OCI-LY7 (cell line): Measurements from ENCODE around the gene HSD17B14. TPM values are rescaled to one million over a fixed set of nuclear protein-coding genes. Genes with fewer than 3 reads are reported as not detected.
"Not testable (repeated sequence)": the region's sequence is repeated elsewhere in the genome, so short reads cannot be mapped to it uniquely, and the experiment has no call there.

Experiments
- BruUV-seq: library from RNA; stranded (reverse); fragments of 400-500 nt; replicated peaks from 2 replicates; lab custom pipeline; 2021; lab: Mats Ljungman, UMichigan
- CTCF ChIA-PET: fragments of 300-600 bp; sonication (Branson Sonifier 250); formaldehyde crosslinking; loops from one replicate; lab custom pipeline; 2022; ENCODE audit warnings: antibody characterized with exemption; ENCODE audit not compliant: unreplicated experiment; lab: Charles Lee
- POLR2A ChIA-PET: fragments of 300-600 bp; sonication (Branson Sonifier 250); formaldehyde crosslinking; loops from one replicate; lab custom pipeline; 2022; ENCODE audit warnings: antibody characterized with exemption; lab: Charles Lee
- DNase-seq: peaks from one replicate; pipeline ENCODE4 v3.0.0-alpha.2; 2015; ENCODE audit warnings: low spot score
- H2AFZ ChIP-seq: fragments of 200-600 bp; sonication (generic), shearing (Covaris generic); 2 replicates; pipeline ENCODE4 v1.6.1; 2014; ENCODE audit warnings: mild to moderate bottlenecking, antibody characterized with exemption, low read length, moderate library complexity
- H3K27ac ChIP-seq: fragments of 200-600 bp; sonication (generic); 2 replicates; pipeline ENCODE4 v1.5.1; 2014; ENCODE audit warnings: mixed run types, low read depth, mild to moderate bottlenecking, moderate library complexity, low read length, inconsistent platforms; ENCODE audit not compliant: poor library complexity, severe bottlenecking
- H3K36me3 ChIP-seq: fragments of 200-600 bp; sonication (generic); 2 replicates; pipeline ENCODE4 v1.6.1; 2014; ENCODE audit warnings: mild to moderate bottlenecking, antibody characterized with exemption, low read length, moderate library complexity, mixed read lengths; ENCODE audit not compliant: insufficient read depth
- H3K4me1 ChIP-seq: fragments of 200-600 bp; sonication (generic); 2 replicates; pipeline ENCODE4 v1.5.1; 2014; ENCODE audit warnings: mild to moderate bottlenecking, low read length; ENCODE audit not compliant: insufficient read depth, poor library complexity, severe bottlenecking
- H3K4me2 ChIP-seq: fragments of 200-600 bp; sonication (generic); 2 replicates; pipeline ENCODE4 v1.6.1; 2014; ENCODE audit warnings: mild to moderate bottlenecking, low read length
- H3K4me3 ChIP-seq: fragments of 200-600 bp; sonication (generic); 2 replicates; pipeline ENCODE4 v1.5.1; 2014; ENCODE audit warnings: mild to moderate bottlenecking, low read depth, low read length; ENCODE audit not compliant: poor library complexity, severe bottlenecking
- H3K79me2 ChIP-seq: fragments of 200-600 bp; sonication (generic); 2 replicates; pipeline ENCODE4 v1.6.1; 2016; ENCODE audit warnings: low read depth, mild to moderate bottlenecking, low read length, moderate library complexity, mixed read lengths; ENCODE audit not compliant: insufficient read depth
- H3K9me2 ChIP-seq: fragments of 200-600 bp; sonication (generic); 2 replicates; pipeline ENCODE4 v1.6.1; 2016; ENCODE audit warnings: mild to moderate bottlenecking, low read length, mixed read lengths; ENCODE audit not compliant: insufficient read depth
- H3K9me3 ChIP-seq: fragments of 200-600 bp; sonication (generic); 2 replicates; pipeline ENCODE4 v1.6.1; 2014; ENCODE audit warnings: mild to moderate bottlenecking, mixed run types, low read length, mixed read lengths
- H4K20me1 ChIP-seq: fragments of 200-600 bp; sonication (generic); 2 replicates; pipeline ENCODE4 v1.6.1; 2014; ENCODE audit warnings: mild to moderate bottlenecking, antibody characterized with exemption, low read length, moderate library complexity, mixed read lengths; ENCODE audit not compliant: insufficient read depth
- CTCF ChIP-seq: fragments of 200-600 bp; sonication (generic); conservative IDR thresholded peaks from 2 replicates; pipeline ENCODE4 v1.5.1; 2014; ENCODE audit warnings: mild to moderate bottlenecking, antibody characterized with exemption, low read length, moderate library complexity, mixed read lengths
- EZH2phosphoT487 ChIP-seq: fragments of 200-600 bp; sonication (generic); IDR thresholded peaks from 2 replicates; pipeline ENCODE4 v1.6.1; 2018; ENCODE audit warnings: low read depth, borderline replicate concordance, mild to moderate bottlenecking, mixed run types, antibody characterized with exemption, low read length, moderate library complexity, mixed read lengths
- intact Hi-C: fragments of 100-400 bp; cut with micrococcal nuclease; formaldehyde crosslinking; loops from one replicate; pipeline ENCODE4 v1.10.0; 2022; ENCODE audit not compliant: unreplicated experiment
- total RNA-seq, 2 experiments: library from RNA; depleted of rRNA in 1 of 2; stranded (reverse); fragments of >200 nt in 1 of 2; shearing (Covaris generic) in 1 of 2; gene quantifications; 2 replicates each; pipeline ENCODE4 v1.2.3, GENCODE V29; 2014 to 2022

Gene HSD17B14
- total RNA-seq, 2 experiments from 2014 or later, result 1.8 to 4.5 TPM

DNA sequence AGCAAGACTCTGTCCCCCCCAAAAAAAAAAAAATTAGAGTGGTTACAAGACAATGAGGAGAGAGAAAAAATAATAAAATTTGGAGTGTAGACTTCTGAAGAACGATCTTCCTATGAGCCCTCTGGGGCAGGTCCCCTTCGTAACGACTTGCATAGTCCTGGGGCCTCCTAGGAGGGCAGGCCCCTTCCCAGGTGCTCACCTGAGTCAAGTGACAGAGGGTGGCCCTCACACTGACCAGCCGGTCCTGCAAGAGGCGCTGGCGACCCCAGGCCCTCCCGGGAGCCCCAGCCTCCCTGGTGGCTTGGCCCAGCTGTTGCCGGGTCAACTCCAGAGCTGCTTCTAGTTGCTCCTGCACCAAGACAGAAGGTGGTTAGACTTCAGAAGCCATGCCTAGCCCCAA lies 17.2 kb upstream of the HSD17B14 start:
- intact Hi-C loops, result no loop called here
- Histone ChIP-seq H3K9me3 (no peaks in the 10 kb centered on the region), H3K9me2 (no peaks in the 10 kb centered on the region), H3K4me3 (no peak overlapping the region), H3K36me3 (no peaks in the 10 kb centered on the region), H3K79me2 (no peaks in the 10 kb centered on the region), H3K4me1 (no peaks in the 10 kb centered on the region), H3K27ac (no peak overlapping the region), H4K20me1 (no peaks in the 10 kb centered on the region), H2AFZ (no peak overlapping the region), H3K4me2 (no peak overlapping the region)
- DNase-seq, result no peak
- POLR2A ChIA-PET, result no interaction called here
- CTCF ChIA-PET, result no interaction called here
- TF ChIP-seq EZH2phosphoT487 (no peak), CTCF (no peak)
- BruUV-seq, result no TSS peak

- Histone ChIP-seq H3K27ac (no peak overlapping the region), H3K4me1 (no peaks in the 10 kb centered on the region), H3K9me3 (no peaks in the 10 kb centered on the region), H2AFZ (no peak overlapping the region), H4K20me1 (no peaks in the 10 kb centered on the region), H3K4me2 (no peak overlapping the region), H3K9me2 (no peaks in the 10 kb centered on the region), H3K79me2 (no peaks in the 10 kb centered on the region), H3K36me3 (no peaks in the 10 kb centered on the region), H3K4me3 (no peak overlapping the region)
- ChIA-PET POLR2A (no interaction called here), CTCF (no interaction called here)
- intact Hi-C loops, result no loop called here
- no peak for DNase-seq
- no TSS peak for BruUV-seq
- TF ChIP-seq CTCF, result no peak
- TF ChIP-seq EZH2phosphoT487, result no peak
Measured at GRCh38 chr19:48852292-48852691, 16.0 kb upstream of the HSD17B14 start.

DNA sequence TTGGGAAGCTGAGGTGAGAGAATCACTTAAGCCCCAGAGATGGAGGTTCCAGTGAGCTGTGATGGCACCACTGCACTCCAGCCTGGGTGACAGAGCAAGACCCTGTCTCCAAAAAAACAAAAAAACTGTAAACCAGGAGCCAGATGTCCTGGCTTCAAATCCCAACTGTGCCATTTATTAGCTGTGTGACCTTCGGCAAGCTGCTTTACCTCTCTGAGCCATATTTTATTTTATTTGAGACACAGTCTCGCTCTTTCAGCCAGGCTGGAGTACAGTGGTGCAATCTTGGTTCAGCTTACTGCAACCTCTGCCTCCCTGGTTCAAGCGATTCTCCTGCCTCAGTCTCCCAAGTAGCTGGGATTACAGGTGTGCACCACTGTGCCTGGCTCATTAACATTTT lies 10.4 kb upstream of the HSD17B14 start:
- H3K4me1 ChIP-seq, H4K20me1 ChIP-seq, BruUV-seq: not testable (repeated sequence)

More for the DNA sequence above, 10.4 kb upstream of the HSD17B14 start:
- H3K27ac ChIP-seq, H3K4me3 ChIP-seq, H3K79me2 ChIP-seq, H3K4me2 ChIP-seq, H3K9me3 ChIP-seq, CTCF ChIA-PET, H3K9me2 ChIP-seq, DNase-seq, H2AFZ ChIP-seq, intact Hi-C loops, H3K36me3 ChIP-seq: not testable (repeated sequence)
- POLR2A ChIA-PET, result interaction anchor here (1.0 kb wide), 1 partner anchor 126 kb away, joined by 3 read pairs; no protein-coding TSS in a partner anchor
